ENCODE data around the gene SORBS1. TPM values are rescaled to one million over a fixed set of nuclear protein-coding genes. Genes with fewer than 3 reads are reported as not detected.

The SORBS1 gene
- total and polyA plus RNA-seq, 2 of the 13 experiments (the other 11 are each of a cell fraction or from before 2014, with no cell fraction given), result 16.8 to 39.8 TPM

DNA sequence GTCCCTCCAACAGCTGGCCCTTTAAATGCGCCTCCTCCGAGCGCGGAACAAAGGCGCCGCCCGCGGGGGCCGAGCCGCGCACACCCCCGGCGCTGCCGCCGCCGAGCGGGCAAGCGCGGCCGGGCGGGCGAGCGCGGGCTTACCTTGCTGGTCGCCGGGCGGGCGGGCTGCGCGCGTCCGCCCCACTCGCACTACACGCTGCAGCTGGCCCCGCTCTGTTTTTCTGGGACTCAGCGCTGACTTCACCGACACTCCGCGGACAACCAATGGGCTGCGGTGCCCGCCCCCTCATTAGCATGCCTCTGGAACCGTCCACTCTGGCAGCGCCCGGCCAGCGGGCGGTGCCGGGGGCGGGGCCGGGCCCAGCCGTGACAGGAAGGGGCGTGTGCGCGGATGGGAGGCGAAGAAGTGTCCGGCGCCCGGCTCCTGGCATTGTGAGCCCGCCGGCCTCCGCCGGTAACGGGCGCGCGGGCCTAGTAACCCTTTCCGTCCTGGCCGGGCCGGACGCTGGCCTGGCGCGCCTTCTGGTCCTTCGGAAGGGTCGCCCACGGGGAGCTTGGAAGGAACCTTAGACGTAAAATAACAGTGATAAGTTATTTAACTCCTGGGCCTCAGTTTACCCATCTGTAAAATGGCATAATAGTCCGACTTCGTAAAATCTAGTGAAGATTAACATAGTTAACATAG lies at the start of gene SORBS1 (continued):
- no peak for TF ChIP-seq CBX2 (IDR thresholded peaks at IDR 0.05; ENCODE audit: low read depth, low read length)
- TF ChIP-seq CBX2 (CRISPR knock-in tag; IDR thresholded peaks at IDR 0.05; ENCODE audit: low read depth), result no peak
- TF ChIP-seq ZBTB3 (CRISPR knock-in tag; IDR thresholded peaks at IDR 0.05; ENCODE audit: borderline replicate concordance, low read depth), result no peak
- no peak for TF ChIP-seq ZNF724P (CRISPR knock-in tag; IDR thresholded peaks at IDR 0.05; ENCODE audit: borderline replicate concordance)
- no peak for TF ChIP-seq JUND (CRISPR knock-in tag; IDR thresholded peaks at IDR 0.05)
- TF ChIP-seq, protein P1, sequence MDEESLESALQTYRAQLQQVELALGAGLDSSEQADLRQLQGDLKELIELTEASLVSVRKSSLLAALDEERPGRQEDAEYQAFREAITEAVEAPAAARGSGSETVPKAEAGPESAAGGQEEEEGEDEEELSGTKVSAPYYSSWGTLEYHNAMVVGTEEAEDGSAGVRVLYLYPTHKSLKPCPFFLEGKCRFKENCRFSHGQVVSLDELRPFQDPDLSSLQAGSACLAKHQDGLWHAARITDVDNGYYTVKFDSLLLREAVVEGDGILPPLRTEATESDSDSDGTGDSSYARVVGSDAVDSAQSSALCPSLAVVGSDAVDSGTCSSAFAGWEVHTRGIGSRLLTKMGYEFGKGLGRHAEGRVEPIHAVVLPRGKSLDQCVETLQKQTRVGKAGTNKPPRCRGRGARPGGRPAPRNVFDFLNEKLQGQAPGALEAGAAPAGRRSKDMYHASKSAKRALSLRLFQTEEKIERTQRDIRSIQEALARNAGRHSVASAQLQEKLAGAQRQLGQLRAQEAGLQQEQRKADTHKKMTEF (CRISPR knock-in tag; IDR thresholded peaks at IDR 0.05), result peak; percentile 61; the same call in 1 of the 2 replicates
- no peak for TF ChIP-seq ATRX (CRISPR knock-in tag; IDR thresholded peaks at IDR 0.05; ENCODE audit: borderline replicate concordance)
- peak; percentile 76 for TF ChIP-seq KLF9 (CRISPR knock-in tag; IDR thresholded peaks at IDR 0.05; ENCODE audit: low read depth)
- no peak for TF ChIP-seq ZNF530 (CRISPR knock-in tag; IDR thresholded peaks at IDR 0.05; ENCODE audit: low read depth)
- no peak for TF ChIP-seq HES4 (CRISPR knock-in tag; IDR thresholded peaks at IDR 0.05; ENCODE audit: borderline replicate concordance)
- no peak for TF ChIP-seq ZNF549 (CRISPR knock-in tag; IDR thresholded peaks at IDR 0.05)
- no peak for TF ChIP-seq IKZF4 (CRISPR knock-in tag; IDR thresholded peaks at IDR 0.05; ENCODE audit: borderline replicate concordance, low read depth, not compliant biosample characterization)
- TF ChIP-seq ZNF75D (CRISPR knock-in tag; IDR thresholded peaks at IDR 0.05; ENCODE audit: borderline replicate concordance), result no peak
- no peak for TF ChIP-seq ZFAT (CRISPR knock-in tag; conservative IDR thresholded peaks at IDR 0.05)
- TF ChIP-seq ZNF20 (CRISPR knock-in tag; IDR thresholded peaks at IDR 0.05), result no peak
- TF ChIP-seq ZNF546 (CRISPR knock-in tag; conservative IDR thresholded peaks at IDR 0.05), result no peak
- TF ChIP-seq SALL1 (CRISPR knock-in tag; IDR thresholded peaks at IDR 0.05), result peak; percentile 35
- TF ChIP-seq ZSCAN25 (CRISPR knock-in tag; IDR thresholded peaks at IDR 0.05), result 0 out of 2 replicates have a peak, but pooled peaks have one; percentile 32
- TF ChIP-seq CAMTA2 (CRISPR knock-in tag; IDR thresholded peaks at IDR 0.05; ENCODE audit: borderline replicate concordance), result no peak
- no peak for TF ChIP-seq RFX5 (IDR thresholded peaks at IDR 0.05; ENCODE audit: low read depth, low read length)
- TF ChIP-seq, protein P2, sequence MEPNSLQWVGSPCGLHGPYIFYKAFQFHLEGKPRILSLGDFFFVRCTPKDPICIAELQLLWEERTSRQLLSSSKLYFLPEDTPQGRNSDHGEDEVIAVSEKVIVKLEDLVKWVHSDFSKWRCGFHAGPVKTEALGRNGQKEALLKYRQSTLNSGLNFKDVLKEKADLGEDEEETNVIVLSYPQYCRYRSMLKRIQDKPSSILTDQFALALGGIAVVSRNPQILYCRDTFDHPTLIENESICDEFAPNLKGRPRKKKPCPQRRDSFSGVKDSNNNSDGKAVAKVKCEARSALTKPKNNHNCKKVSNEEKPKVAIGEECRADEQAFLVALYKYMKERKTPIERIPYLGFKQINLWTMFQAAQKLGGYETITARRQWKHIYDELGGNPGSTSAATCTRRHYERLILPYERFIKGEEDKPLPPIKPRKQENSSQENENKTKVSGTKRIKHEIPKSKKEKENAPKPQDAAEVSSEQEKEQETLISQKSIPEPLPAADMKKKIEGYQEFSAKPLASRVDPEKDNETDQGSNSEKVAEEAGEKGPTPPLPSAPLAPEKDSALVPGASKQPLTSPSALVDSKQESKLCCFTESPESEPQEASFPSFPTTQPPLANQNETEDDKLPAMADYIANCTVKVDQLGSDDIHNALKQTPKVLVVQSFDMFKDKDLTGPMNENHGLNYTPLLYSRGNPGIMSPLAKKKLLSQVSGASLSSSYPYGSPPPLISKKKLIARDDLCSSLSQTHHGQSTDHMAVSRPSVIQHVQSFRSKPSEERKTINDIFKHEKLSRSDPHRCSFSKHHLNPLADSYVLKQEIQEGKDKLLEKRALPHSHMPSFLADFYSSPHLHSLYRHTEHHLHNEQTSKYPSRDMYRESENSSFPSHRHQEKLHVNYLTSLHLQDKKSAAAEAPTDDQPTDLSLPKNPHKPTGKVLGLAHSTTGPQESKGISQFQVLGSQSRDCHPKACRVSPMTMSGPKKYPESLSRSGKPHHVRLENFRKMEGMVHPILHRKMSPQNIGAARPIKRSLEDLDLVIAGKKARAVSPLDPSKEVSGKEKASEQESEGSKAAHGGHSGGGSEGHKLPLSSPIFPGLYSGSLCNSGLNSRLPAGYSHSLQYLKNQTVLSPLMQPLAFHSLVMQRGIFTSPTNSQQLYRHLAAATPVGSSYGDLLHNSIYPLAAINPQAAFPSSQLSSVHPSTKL (CRISPR knock-in tag; IDR thresholded peaks at IDR 0.05), result peak; percentile 23; the same call in 1 of the 2 replicates
- peak; percentile 42; the same call in 1 of the 2 replicates for TF ChIP-seq KLF6 (CRISPR knock-in tag; IDR thresholded peaks at IDR 0.05)
- no peak for TF ChIP-seq THYN1 (CRISPR knock-in tag; IDR thresholded peaks at IDR 0.05; ENCODE audit: borderline replicate concordance, low read depth)
- peak; percentile 67; the same call in 1 of the 2 replicates for TF ChIP-seq MEIS1 (CRISPR knock-in tag; IDR thresholded peaks at IDR 0.05; ENCODE audit: borderline replicate concordance)
- TF ChIP-seq HIVEP1 (CRISPR knock-in tag; IDR thresholded peaks at IDR 0.05), result no peak
- TF ChIP-seq KDM3A (CRISPR knock-in tag; IDR thresholded peaks at IDR 0.05; ENCODE audit: low read depth), result peak; percentile 18; the same call in 1 of the 2 replicates
- no peak for TF ChIP-seq CBX5 (CRISPR knock-in tag; IDR thresholded peaks at IDR 0.05; ENCODE audit: borderline replicate concordance)
